DOHH2 (cell line): Measurements from ENCODE around the gene FNDC3A.

ENCODE experiments used
- H3F3A ChIP-seq: fragments of 200-600 bp; sonication (generic), shearing (Covaris generic); 2 replicates; pipeline ENCODE4 v1.6.0; 2016; ENCODE audit warnings: antibody characterized with exemption, mild to moderate bottlenecking; ENCODE audit not compliant: control insufficient read depth, insufficient read depth
- H3K27ac ChIP-seq: fragments of 200-600 bp; sonication (generic); 2 replicates; pipeline ENCODE4 v1.5.1; 2014; ENCODE audit warnings: low read depth, mild to moderate bottlenecking, low read length, moderate library complexity
- H3K27me3 ChIP-seq: fragments of 200-600 bp; sonication (generic); 2 replicates; pipeline ENCODE4 v1.6.1; 2014; ENCODE audit warnings: mild to moderate bottlenecking, low read length, mixed read lengths; ENCODE audit not compliant: control insufficient read depth
- H3K36me3 ChIP-seq: fragments of 200-600 bp; sonication (generic); 2 replicates; pipeline ENCODE4 v1.6.1; 2014; ENCODE audit warnings: mild to moderate bottlenecking, low read length, moderate library complexity, mixed read lengths; ENCODE audit not compliant: control insufficient read depth
- H3K4me1 ChIP-seq: fragments of 200-600 bp; sonication (generic); 2 replicates; pipeline ENCODE4 v1.6.1; 2014; ENCODE audit warnings: mild to moderate bottlenecking, low read length, mixed read lengths; ENCODE audit not compliant: control insufficient read depth
- H3K4me2 ChIP-seq: fragments of 200-600 bp; sonication (generic); 2 replicates; pipeline ENCODE4 v1.6.0; 2014; ENCODE audit warnings: mild to moderate bottlenecking, low read length, moderate library complexity
- H3K4me3 ChIP-seq: fragments of 200-600 bp; sonication (generic); 2 replicates; pipeline ENCODE4 v1.5.1; 2014; ENCODE audit warnings: mild to moderate bottlenecking, low read length, mixed read lengths
- H3K79me2 ChIP-seq: fragments of 200-600 bp; sonication (generic); 2 replicates; pipeline ENCODE4 v1.6.1; 2014; ENCODE audit warnings: mild to moderate bottlenecking, low read length, mixed read lengths; ENCODE audit not compliant: control insufficient read depth
- H3K9me2 ChIP-seq: fragments of 200-600 bp; sonication (generic); replicated peaks from 2 replicates; pipeline ENCODE4 v1.6.1; 2014; ENCODE audit warnings: mild to moderate bottlenecking, low read length, mixed read lengths; ENCODE audit not compliant: control insufficient read depth
- H3K9me3 ChIP-seq: fragments of 200-600 bp; sonication (generic); 2 replicates; pipeline ENCODE4 v1.6.1; 2014; ENCODE audit warnings: antibody characterized with exemption, low read length, mixed read lengths; ENCODE audit not compliant: control insufficient read depth, insufficient read depth
- H4K20me1 ChIP-seq: fragments of 200-600 bp; sonication (generic); 2 replicates; pipeline ENCODE4 v1.6.0; 2014; ENCODE audit warnings: low read depth, mild to moderate bottlenecking, antibody characterized with exemption, low read length, moderate library complexity; ENCODE audit not compliant: control insufficient read depth, insufficient read depth
- EZH2phosphoT487 ChIP-seq: fragments of 200-600 bp; sonication (generic); IDR thresholded peaks from 2 replicates; pipeline ENCODE4 v1.6.1; 2017; ENCODE audit warnings: borderline replicate concordance, mild to moderate bottlenecking, antibody characterized with exemption, low read length, moderate library complexity, mixed read lengths
- TF ChIP-seq, protein P1 (sequence below): fragments of 200-600 bp; sonication (generic); IDR thresholded peaks from one replicate; pipeline ENCODE4 v1.5.1; 2014; ENCODE audit warnings: antibody characterized with exemption, mild to moderate bottlenecking, low read depth, low read length; ENCODE audit not compliant: poor library complexity, severe bottlenecking

Gene FNDC3A

DNA sequence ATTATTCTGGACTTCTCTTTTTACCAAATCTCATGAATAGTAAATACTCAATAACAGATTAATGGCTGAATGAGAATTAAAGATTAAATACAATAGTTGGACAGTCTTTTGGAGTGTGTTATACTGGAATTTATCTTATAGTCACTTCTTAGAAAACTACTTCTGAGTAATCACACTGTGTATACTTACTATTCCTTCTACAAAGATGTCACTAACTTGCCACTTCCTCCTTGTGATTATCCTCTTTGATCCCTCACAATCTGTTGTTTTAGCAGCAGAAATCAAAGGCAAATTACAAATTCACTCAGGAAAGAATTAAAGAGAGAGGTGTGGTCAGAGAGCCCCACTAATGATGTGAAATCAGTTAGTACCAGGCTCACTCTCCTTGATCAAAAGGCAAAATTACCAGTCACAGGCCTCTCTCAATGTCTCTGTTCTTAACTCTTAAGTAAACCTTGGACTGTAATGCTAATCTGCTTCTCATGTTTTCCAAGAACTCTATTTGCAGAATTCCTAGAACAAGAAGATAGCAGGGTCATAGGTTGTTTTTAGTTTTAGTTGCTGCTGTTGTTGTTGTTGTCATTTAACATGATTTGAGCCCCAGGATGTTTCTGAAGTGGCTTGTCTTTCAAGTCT, 37.3 kb upstream of the FNDC3A start:
- TF ChIP-seq, protein P1, sequence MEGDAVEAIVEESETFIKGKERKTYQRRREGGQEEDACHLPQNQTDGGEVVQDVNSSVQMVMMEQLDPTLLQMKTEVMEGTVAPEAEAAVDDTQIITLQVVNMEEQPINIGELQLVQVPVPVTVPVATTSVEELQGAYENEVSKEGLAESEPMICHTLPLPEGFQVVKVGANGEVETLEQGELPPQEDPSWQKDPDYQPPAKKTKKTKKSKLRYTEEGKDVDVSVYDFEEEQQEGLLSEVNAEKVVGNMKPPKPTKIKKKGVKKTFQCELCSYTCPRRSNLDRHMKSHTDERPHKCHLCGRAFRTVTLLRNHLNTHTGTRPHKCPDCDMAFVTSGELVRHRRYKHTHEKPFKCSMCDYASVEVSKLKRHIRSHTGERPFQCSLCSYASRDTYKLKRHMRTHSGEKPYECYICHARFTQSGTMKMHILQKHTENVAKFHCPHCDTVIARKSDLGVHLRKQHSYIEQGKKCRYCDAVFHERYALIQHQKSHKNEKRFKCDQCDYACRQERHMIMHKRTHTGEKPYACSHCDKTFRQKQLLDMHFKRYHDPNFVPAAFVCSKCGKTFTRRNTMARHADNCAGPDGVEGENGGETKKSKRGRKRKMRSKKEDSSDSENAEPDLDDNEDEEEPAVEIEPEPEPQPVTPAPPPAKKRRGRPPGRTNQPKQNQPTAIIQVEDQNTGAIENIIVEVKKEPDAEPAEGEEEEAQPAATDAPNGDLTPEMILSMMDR = no peak
- TF ChIP-seq EZH2phosphoT487 = no peak
- H3K4me1 ChIP-seq = no peaks in the 10 kb centered on the region
- no peaks in the 10 kb centered on the region for H3K79me2 ChIP-seq
- no peaks in the 10 kb centered on the region for H3F3A ChIP-seq
- H3K27ac ChIP-seq = no peak overlapping the region
- no peaks in the 10 kb centered on the region for H3K9me3 ChIP-seq
- H3K4me2 ChIP-seq = no peak overlapping the region
- no peaks in the 10 kb centered on the region for H3K9me2 ChIP-seq
- no peaks in the 10 kb centered on the region for H3K36me3 ChIP-seq
- H4K20me1 ChIP-seq = no peaks in the 10 kb centered on the region
- 0 out of 2 replicates have a peak, but pooled peaks cover 3% of the 10 kb centered on the region for H3K27me3 ChIP-seq
- H3K4me3 ChIP-seq = no peak overlapping the region

- no peaks in the 10 kb centered on the region for H4K20me1 ChIP-seq
- H3K4me1 ChIP-seq = no peaks in the 10 kb centered on the region
- H3K9me2 ChIP-seq = no peaks in the 10 kb centered on the region
- H3F3A ChIP-seq = no peaks in the 10 kb centered on the region
- H3K79me2 ChIP-seq = no peaks in the 10 kb centered on the region
- no peaks in the 10 kb centered on the region for H3K9me3 ChIP-seq
- TF ChIP-seq EZH2phosphoT487 = no peak
- TF ChIP-seq, protein P1 = no peak
- H3K4me3 ChIP-seq = no peak overlapping the region
- H3K27ac ChIP-seq = no peak overlapping the region
- H3K4me2 ChIP-seq = no peak overlapping the region
- 0 out of 2 replicates have a peak, but pooled peaks cover 3% of the 10 kb centered on the region for H3K27me3 ChIP-seq
- no peaks in the 10 kb centered on the region for H3K36me3 ChIP-seq
These were observed 36.0 kb upstream of the FNDC3A start for GRCh38 chr13:48939728-48940127.

DNA sequence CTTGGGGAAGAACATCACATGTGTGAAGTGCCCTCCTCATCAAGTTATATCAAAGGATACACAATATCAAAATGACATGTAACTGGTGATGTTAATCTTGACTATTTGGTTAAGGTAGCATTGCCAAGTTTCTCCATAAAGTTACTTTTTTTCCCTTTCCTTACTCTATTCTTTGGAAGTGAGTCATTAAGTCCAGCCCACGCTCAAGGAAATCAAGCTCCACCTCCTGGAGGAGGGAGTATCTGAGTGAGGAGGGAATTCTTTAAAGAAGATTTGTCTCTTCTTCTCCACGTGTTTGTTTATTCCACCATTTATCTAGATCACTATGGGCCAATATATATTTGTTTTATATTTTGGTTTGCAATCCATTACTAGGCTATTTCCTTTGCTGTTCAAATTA, 33.6 kb upstream of the FNDC3A start:
- Histone ChIP-seq H3K4me3 (no peak overlapping the region), H3K9me2 (no peaks in the 10 kb centered on the region), H3K4me1 (no peaks in the 10 kb centered on the region), H3K27ac (no peak overlapping the region), H4K20me1 (no peaks in the 10 kb centered on the region), H3K36me3 (no peaks in the 10 kb centered on the region), H3F3A (no peaks in the 10 kb centered on the region), H3K79me2 (no peaks in the 10 kb centered on the region), H3K9me3 (no peaks in the 10 kb centered on the region), H3K27me3 (0 out of 2 replicates have a peak, but pooled peaks cover 3% of the 10 kb centered on the region), H3K4me2 (no peak overlapping the region)
- TF ChIP-seq, protein P1 = no peak
- no peak for TF ChIP-seq EZH2phosphoT487
